PFSK-1 (cell line): Measurements from ENCODE around the gene NSMF.

Experiments
- FOXP2 ChIP-seq: optimal IDR thresholded peaks from 2 replicates; pipeline ENCODE3; 2011; ENCODE audit warnings: borderline replicate concordance, control low read depth, inconsistent platforms; ENCODE audit not compliant: insufficient read depth; ENCODE audit errors: extremely low read length, extremely low read depth
- POLR2AphosphoS5 ChIP-seq: IDR thresholded peaks from 2 replicates; pipeline ENCODE4 v1.6.1; 2012; ENCODE audit warnings: low read depth, mild to moderate bottlenecking, control low read depth, low read length, moderate library complexity
- SIN3A ChIP-seq: IDR thresholded peaks from 2 replicates; pipeline ENCODE4 v1.6.1; 2012; ENCODE audit warnings: mild to moderate bottlenecking, low read length, moderate library complexity, borderline replicate concordance; ENCODE audit not compliant: insufficient read depth
- TAF1 ChIP-seq: IDR thresholded peaks from 2 replicates; pipeline ENCODE4 v1.6.1; 2012; ENCODE audit warnings: low read length, control low read depth, borderline replicate concordance; ENCODE audit not compliant: insufficient read depth
- TF ChIP-seq, protein P1 (sequence below), 2 experiments: IDR thresholded peaks; 2 replicates each; pipeline versions ENCODE4 v1.6.1 to v1.8.0; 2011 to 2012; ENCODE audit warnings: low read depth in 2 of 2, low read length in 2 of 2, control low read depth in 1 of 2, inconsistent platforms in 1 of 2, mild to moderate bottlenecking in 1 of 2, moderate library complexity in 1 of 2; ENCODE audit not compliant: insufficient read depth in 1 of 2

Gene NSMF

DNA sequence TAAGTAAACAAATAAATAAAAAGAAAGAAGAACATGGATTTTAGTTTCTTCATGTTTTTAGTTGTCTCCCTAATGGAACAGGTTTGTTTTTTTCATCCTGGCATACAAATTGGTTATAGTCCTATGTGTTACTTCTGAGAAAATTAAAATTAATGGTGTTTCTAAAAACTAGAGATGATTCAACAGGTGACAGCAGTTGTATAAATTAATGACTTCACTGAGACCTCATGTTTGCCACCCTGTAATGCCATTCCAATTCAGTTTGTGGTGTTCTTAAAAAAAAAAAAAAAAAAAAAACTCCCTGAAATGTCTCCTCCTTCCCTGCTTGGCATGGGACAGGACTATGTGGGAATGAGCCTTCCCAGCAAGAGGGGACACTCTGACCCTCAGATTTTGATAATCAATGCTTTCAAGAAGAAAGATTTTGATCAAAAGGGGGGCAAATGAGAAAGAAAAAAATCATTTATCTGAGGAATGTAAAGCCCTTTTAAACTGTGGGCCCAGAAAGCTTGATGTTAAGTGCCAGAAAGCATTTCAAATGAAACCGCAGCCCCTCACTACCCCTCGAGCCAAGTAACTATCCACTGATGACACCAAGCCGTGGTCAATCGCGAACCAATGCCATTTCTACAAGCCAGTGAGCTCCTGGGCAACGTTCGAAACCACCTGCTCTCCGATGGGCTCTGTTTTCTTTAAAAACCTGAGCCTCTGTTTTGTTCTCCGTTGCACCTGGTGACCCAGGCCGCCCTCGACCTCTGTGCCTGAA lies 37.1 kb downstream of the NSMF start:
- TF ChIP-seq, protein P1, sequence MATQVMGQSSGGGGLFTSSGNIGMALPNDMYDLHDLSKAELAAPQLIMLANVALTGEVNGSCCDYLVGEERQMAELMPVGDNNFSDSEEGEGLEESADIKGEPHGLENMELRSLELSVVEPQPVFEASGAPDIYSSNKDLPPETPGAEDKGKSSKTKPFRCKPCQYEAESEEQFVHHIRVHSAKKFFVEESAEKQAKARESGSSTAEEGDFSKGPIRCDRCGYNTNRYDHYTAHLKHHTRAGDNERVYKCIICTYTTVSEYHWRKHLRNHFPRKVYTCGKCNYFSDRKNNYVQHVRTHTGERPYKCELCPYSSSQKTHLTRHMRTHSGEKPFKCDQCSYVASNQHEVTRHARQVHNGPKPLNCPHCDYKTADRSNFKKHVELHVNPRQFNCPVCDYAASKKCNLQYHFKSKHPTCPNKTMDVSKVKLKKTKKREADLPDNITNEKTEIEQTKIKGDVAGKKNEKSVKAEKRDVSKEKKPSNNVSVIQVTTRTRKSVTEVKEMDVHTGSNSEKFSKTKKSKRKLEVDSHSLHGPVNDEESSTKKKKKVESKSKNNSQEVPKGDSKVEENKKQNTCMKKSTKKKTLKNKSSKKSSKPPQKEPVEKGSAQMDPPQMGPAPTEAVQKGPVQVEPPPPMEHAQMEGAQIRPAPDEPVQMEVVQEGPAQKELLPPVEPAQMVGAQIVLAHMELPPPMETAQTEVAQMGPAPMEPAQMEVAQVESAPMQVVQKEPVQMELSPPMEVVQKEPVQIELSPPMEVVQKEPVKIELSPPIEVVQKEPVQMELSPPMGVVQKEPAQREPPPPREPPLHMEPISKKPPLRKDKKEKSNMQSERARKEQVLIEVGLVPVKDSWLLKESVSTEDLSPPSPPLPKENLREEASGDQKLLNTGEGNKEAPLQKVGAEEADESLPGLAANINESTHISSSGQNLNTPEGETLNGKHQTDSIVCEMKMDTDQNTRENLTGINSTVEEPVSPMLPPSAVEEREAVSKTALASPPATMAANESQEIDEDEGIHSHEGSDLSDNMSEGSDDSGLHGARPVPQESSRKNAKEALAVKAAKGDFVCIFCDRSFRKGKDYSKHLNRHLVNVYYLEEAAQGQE (IDR thresholded peaks at IDR 0.05; ENCODE audit: insufficient read depth in 1 of 2, low read depth in 2 of 2, low read length in 2 of 2): no peak
- TF ChIP-seq SIN3A (no peak), FOXP2 (no peak), TAF1 (no peak), POLR2AphosphoS5 (no peak)

DNA sequence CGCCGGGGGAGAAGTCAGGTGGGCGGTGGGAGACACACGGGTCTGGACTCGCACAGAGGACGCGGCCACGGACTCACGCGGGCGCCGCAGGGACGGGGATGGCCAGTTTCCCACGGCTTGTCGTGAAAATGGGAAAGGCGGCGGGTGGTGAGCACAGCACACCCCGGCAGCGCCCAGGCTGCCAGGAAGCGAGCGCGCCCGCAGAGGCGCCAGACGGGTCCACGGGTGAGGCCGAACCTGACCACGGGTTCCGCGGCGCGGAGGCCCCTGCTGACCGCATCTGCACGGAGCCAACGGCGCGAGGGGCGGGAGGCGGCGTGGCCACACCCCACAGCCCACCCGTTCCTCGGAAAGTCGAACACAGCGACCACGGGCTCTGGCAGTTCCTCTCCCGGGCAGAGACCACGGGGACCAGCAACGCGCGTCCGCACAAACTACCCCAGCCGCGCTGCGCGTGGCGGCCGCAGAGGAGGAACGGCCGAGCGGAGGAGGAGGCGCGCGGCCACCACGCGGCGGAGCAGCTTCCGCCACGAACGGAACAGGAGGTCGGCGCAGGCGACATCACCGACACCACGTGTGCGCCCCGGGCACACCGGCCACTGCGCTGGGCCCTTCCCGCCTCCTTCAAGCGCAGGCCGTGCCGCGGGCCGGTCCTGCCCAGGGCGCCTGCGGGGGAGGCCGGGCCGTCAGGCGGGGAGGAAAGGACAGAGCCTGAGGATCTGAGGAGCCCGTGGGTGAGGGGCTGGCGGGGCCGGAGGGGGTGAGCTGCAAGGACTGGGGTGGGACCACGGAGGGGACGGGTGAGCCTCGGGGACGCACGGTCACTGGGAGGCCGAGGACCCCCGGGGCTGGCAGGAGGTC lies 41.7 kb downstream of the NSMF start:
- no peak for TF ChIP-seq TAF1
- no peak for TF ChIP-seq FOXP2
- no peak for TF ChIP-seq SIN3A
- no peak for TF ChIP-seq POLR2AphosphoS5
- TF ChIP-seq, protein P1 (IDR thresholded peaks at IDR 0.05; ENCODE audit: insufficient read depth in 1 of 2, low read depth in 2 of 2, low read length in 2 of 2): no peak

DNA sequence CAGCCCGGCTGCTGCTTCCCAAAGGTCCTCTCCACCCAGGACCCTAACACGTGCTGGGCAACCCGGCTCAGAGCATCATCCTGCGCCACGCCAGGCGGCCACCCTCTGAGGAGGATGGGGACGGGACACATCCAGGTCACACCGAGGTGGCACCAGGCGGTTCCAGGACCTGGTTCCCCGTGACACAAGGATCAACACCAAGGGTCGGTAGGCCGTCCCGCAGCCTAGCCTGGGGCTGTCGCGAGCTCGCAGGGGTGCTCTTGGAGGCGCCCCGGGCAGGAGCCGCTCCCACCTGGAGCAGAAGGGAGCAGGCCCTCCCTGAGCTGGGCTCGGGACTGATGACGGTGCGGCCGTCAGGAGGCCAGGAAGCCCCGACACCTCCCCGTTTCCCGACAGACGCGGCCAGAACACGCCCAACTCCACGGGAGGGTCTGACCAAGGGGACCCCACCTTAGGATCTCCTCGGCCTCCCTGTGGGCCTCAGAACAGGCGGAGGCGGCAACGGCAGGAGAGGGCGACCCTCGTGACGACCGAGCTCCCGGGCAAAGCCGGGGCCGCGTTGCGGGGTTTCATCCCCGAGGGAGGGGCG lies 42.5 kb downstream of the NSMF start:
- TF ChIP-seq FOXP2: no peak
- no peak for TF ChIP-seq TAF1
- TF ChIP-seq POLR2AphosphoS5: no peak
- TF ChIP-seq, protein P1 (IDR thresholded peaks at IDR 0.05; ENCODE audit: insufficient read depth in 1 of 2, low read depth in 2 of 2, low read length in 2 of 2): no peak
- no peak for TF ChIP-seq SIN3A

DNA sequence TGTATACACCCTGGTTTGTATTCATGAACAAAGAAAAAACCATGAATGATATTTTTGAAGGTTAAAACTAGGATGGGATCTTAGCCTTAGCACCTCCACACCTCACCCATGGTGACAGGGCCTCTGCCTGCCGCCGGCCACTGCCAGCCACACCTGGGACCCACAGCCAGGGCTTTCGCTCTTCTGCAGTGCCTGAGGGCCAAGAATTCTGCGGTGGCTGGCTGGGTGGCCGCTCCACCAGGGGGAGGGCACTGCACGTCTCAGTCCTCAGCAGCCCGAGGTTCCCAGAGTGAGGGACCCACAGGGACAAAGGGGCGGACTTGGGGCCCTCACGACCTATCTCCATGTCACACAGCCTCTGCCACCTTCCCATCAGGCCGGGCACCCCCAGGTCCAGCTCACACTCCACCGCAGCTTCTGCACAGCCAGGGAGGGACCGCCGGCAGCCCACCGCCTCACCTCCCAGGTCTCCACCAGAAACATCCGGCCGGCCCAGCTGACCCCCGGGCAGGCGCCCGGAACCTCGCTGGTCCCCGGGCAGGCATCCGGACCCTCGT lies 43.0 kb downstream of the NSMF start:
- TF ChIP-seq FOXP2 (no peak), TAF1 (no peak), POLR2AphosphoS5 (no peak)
- TF ChIP-seq, protein P1 (IDR thresholded peaks at IDR 0.05; ENCODE audit: insufficient read depth in 1 of 2, low read depth in 2 of 2, low read length in 2 of 2): no peak
